Calu3 (cell line): Measurements from ENCODE around the gene FGF14. TPM values are rescaled to one million over a fixed set of nuclear protein-coding genes. Genes with fewer than 3 reads are reported as not detected.

Experiments
- BruUV-seq: library from RNA; stranded (reverse); fragments of 400-500 nt; replicated peaks from 2 replicates; lab custom pipeline; 2021; lab: Mats Ljungman, UMichigan
- CTCF ChIA-PET: fragments of 300-600 bp; sonication (Branson Sonifier 250); formaldehyde crosslinking; loops from one replicate; lab custom pipeline; 2022; ENCODE audit warnings: antibody characterized with exemption; lab: Charles Lee
- DNase-seq: peaks from one replicate; pipeline ENCODE4 v3.0.0; 2022
- H3K27ac Mint-ChIP-seq: one replicate; pipeline ENCODE4 v1.8.0; 2022; ENCODE audit warnings: mixed read lengths; ENCODE audit not compliant: unreplicated experiment
- H3K27me3 Mint-ChIP-seq: one replicate; pipeline ENCODE4 v1.8.0; 2022; ENCODE audit warnings: mixed read lengths; ENCODE audit not compliant: unreplicated experiment
- H3K36me3 Mint-ChIP-seq: one replicate; pipeline ENCODE4 v1.8.0; 2022; ENCODE audit warnings: mild to moderate bottlenecking, moderate library complexity, mixed read lengths; ENCODE audit not compliant: insufficient read depth, unreplicated experiment
- H3K4me1 Mint-ChIP-seq: one replicate; pipeline ENCODE4 v1.8.0; 2022; ENCODE audit warnings: mild to moderate bottlenecking, low read depth, mixed read lengths; ENCODE audit not compliant: unreplicated experiment
- H3K4me3 Mint-ChIP-seq: one replicate; pipeline ENCODE4 v1.8.0; 2022; ENCODE audit warnings: mild to moderate bottlenecking, low read depth, moderate library complexity, mixed read lengths; ENCODE audit not compliant: unreplicated experiment
- H3K9me3 Mint-ChIP-seq: one replicate; pipeline ENCODE4 v1.8.0; 2022; ENCODE audit warnings: low read depth, mixed read lengths; ENCODE audit not compliant: unreplicated experiment
- intact Hi-C: fragments of 100-400 bp; cut with micrococcal nuclease; formaldehyde crosslinking; loops from one replicate; pipeline ENCODE4 v1.10.0; 2022; ENCODE audit not compliant: unreplicated experiment
- total RNA-seq: library from RNA; stranded (reverse); gene quantifications from 2 replicates; pipeline ENCODE4 v1.2.3, GENCODE V29; 2022
- TF ChIP-seq, protein P1 (sequence below): fragments of 200-600 bp; IDR thresholded peaks from one replicate; pipeline ENCODE4 v1.8.0; 2022; ENCODE audit warnings: antibody characterized with exemption; ENCODE audit not compliant: unreplicated experiment

The FGF14 gene
- total RNA-seq, 1 experiment from 2014 or later = 0.21 TPM

DNA sequence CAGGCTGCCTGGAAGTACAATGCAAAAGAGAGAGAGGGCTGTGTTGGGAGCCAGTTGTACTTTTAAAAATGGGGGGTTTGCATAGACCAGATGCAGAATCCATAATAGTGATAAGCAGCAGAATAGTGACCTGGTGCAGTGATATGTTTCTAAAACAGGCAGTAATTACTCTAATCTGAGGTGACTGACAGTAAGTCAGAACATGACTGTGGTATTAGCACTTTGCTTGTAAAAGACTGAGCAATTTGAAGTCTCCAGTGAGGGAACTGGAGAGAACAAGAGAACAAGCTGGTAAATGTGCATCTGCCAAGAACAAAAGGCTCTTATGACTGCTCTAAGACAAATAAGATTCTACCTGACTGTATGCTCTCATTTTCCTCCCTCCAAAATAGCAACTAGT, 565.9 kb downstream of the FGF14 start:
- no peaks in the 10 kb centered on the region for H3K4me1 Mint-ChIP-seq
- H3K36me3 Mint-ChIP-seq = no peaks in the 10 kb centered on the region
- CTCF ChIA-PET = no interaction called here
- DNase-seq = no peak
- BruUV-seq = no TSS peak
- no peak overlapping the region for H3K4me3 Mint-ChIP-seq
- H3K27me3 Mint-ChIP-seq = no peaks in the 10 kb centered on the region
- TF ChIP-seq, protein P1, sequence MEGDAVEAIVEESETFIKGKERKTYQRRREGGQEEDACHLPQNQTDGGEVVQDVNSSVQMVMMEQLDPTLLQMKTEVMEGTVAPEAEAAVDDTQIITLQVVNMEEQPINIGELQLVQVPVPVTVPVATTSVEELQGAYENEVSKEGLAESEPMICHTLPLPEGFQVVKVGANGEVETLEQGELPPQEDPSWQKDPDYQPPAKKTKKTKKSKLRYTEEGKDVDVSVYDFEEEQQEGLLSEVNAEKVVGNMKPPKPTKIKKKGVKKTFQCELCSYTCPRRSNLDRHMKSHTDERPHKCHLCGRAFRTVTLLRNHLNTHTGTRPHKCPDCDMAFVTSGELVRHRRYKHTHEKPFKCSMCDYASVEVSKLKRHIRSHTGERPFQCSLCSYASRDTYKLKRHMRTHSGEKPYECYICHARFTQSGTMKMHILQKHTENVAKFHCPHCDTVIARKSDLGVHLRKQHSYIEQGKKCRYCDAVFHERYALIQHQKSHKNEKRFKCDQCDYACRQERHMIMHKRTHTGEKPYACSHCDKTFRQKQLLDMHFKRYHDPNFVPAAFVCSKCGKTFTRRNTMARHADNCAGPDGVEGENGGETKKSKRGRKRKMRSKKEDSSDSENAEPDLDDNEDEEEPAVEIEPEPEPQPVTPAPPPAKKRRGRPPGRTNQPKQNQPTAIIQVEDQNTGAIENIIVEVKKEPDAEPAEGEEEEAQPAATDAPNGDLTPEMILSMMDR = no peak
- intact Hi-C loops = no loop called here
- no peak overlapping the region for H3K27ac Mint-ChIP-seq
- no peaks in the 10 kb centered on the region for H3K9me3 Mint-ChIP-seq

DNA sequence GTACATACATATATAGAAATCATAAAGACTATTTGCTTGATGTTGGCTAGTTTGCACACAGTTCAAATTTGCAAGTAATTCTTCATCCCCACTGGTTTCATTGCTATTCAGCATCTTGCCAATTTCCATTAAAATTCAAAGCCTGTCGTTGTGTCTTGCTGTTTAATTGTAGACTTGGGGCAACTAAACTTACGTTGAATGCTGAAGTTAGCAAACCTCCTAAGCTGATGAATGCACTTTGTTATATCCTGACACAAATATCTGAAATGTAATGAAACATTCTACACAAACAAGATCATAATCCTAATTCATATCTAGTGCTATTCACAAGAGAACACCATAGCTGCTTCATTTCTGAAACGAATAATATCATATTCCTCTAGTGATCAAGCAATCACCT, 568.2 kb downstream of the FGF14 start:
- BruUV-seq = no TSS peak
- Mint-ChIP-seq H3K27ac (no peak overlapping the region), H3K4me1 (no peaks in the 10 kb centered on the region), H3K9me3 (no peaks in the 10 kb centered on the region), H3K27me3 (no peaks in the 10 kb centered on the region), H3K36me3 (no peaks in the 10 kb centered on the region), H3K4me3 (no peak overlapping the region)
- intact Hi-C loops = no loop called here
- TF ChIP-seq, protein P1 = no peak
- CTCF ChIA-PET = no interaction called here
- DNase-seq = no peak

DNA sequence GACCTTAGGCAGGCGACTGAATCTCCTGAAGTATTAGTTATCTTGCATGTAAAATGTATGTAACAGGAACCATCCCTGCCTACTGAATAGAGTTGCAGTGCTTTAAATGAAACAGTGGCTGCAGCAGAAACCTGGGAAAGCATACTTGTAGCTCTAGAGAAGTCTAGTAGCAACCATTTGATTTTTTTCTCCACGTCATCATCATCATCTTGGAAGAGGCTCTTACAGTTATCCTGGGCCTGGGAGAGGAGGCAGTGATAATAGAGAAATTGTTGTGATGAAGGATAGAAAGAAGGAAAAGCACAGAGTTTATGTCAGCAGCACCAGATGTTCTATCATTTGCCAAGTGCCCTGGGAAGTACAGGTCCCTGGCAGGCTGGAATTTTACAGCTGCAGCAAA, 571.8 kb downstream of the FGF14 start:
- TF ChIP-seq, protein P1 = no peak
- intact Hi-C loops = no loop called here
- Mint-ChIP-seq H3K4me1 (no peaks in the 10 kb centered on the region), H3K4me3 (no peak overlapping the region), H3K27ac (no peak overlapping the region), H3K27me3 (no peaks in the 10 kb centered on the region), H3K36me3 (no peaks in the 10 kb centered on the region), H3K9me3 (no peaks in the 10 kb centered on the region)
- DNase-seq = no peak
- CTCF ChIA-PET = no interaction called here
- BruUV-seq = no TSS peak

DNA sequence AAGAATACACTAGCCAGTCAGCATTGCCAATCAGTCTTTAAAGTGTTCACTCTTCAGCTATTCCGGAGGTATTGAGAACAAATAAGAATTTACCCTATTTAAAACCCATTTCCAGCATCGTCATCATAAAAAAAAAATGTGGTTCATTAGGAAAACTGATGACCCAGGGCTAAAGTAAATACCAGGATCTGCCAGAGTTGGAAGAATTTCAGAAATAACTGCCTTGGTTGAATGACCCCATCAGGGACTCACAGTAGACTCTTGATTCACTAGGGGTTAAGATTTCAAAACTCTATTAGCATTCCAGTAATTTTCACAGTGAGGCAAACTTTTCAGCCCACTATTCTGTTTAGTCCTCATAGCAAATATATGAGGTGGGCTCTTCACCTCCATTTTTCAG, 572.4 kb downstream of the FGF14 start:
- H3K27ac Mint-ChIP-seq = no peak overlapping the region
- no peak for DNase-seq
- no peak overlapping the region for H3K4me3 Mint-ChIP-seq
- H3K4me1 Mint-ChIP-seq = no peaks in the 10 kb centered on the region
- H3K9me3 Mint-ChIP-seq = no peaks in the 10 kb centered on the region
- intact Hi-C loops = no loop called here
- H3K27me3 Mint-ChIP-seq = no peaks in the 10 kb centered on the region
- H3K36me3 Mint-ChIP-seq = no peaks in the 10 kb centered on the region
- no TSS peak for BruUV-seq
- TF ChIP-seq, protein P1 = no peak
- CTCF ChIA-PET = no interaction called here
